LNCaP clone FGC (cell line): ENCODE measurements around the gene PATL2.
A peak's percentile ranks its signal among the peaks of the same experiment; 100 is the strongest.
"Not testable (repeated sequence)": the region's sequence is repeated elsewhere in the genome, so short reads cannot be mapped to it uniquely, and the experiment has no call there.

Source experiments
- DNase-seq: peaks from one replicate; pipeline ENCODE4 v3.0.0-alpha.2; 2011; ENCODE audit warnings: low read depth
- H3K4me3 ChIP-seq: 2 replicates; pipeline ENCODE4 v1.5.1; 2011; ENCODE audit warnings: mild to moderate bottlenecking, low read depth, low read length, control low read depth
- CTCF ChIP-seq: IDR thresholded peaks from 2 replicates; pipeline ENCODE4 v1.5.1; 2012; ENCODE audit warnings: mild to moderate bottlenecking; ENCODE audit not compliant: control insufficient read depth, insufficient read depth; ENCODE audit errors: extremely low read depth

The PATL2 gene

GRCh38 chr15:44711096-44711742, at the start of gene PATL2, which contains the start of gene B2M:
Gene PATL2 (minus strand): TSS chr15:44711323. CDS start chr15:44676490, 34,833 bp downstream.
Gene B2M (plus strand): TSS chr15:44711517. CDS start chr15:44711547, 30 bp downstream.
- H3K4me3 ChIP-seq = peak within 1 kb of the TSS; percentile 83
- DNase-seq = peak; percentile 94
- TF ChIP-seq CTCF = peak; percentile 24; the same call in 1 of the 2 replicates

- no peak for DNase-seq
- TF ChIP-seq CTCF = no peak
- no peak overlapping the region for H3K4me3 ChIP-seq
Measured at GRCh38 chr15:44753345-44753744, 42.2 kb upstream of the PATL2 start.

GRCh38 chr15:44743454-44743853, 32.3 kb upstream of the PATL2 start:
- DNase-seq, H3K4me3 ChIP-seq: not testable (repeated sequence)

GRCh38 chr15:44739222-44739847, 28.2 kb upstream of the PATL2 start:
- not testable (repeated sequence) for DNase-seq, H3K4me3 ChIP-seq

- H3K4me3 ChIP-seq = no peak overlapping the region
- peak; percentile 31 for DNase-seq
- TF ChIP-seq CTCF = peak; percentile 56
Measured at GRCh38 chr15:44738340-44738984, 27.3 kb upstream of the PATL2 start.

GRCh38 chr15:44736181-44736765, 25.1 kb upstream of the PATL2 start, which contains the start of gene TRIM69:
Gene TRIM69 (plus strand): TSS chr15:44736528. CDS start chr15:44736705, 177 bp downstream.
- H3K4me3 ChIP-seq = no peak within 1 kb of the TSS
- DNase-seq = no peak
- TF ChIP-seq CTCF = no peak

- TF ChIP-seq CTCF = no peak
- no peak for DNase-seq
- no peak overlapping the region for H3K4me3 ChIP-seq
Measured at GRCh38 chr15:44735482-44736180, 24.5 kb upstream of the PATL2 start.
